GM13976 (cell line): ENCODE results near the gene SLC35F5.

ENCODE experiments used
- DNase-seq: peaks from one replicate; pipeline ENCODE4 v3.0.0; 2012; ENCODE audit warnings: low spot score
- CTCF ChIP-seq: IDR thresholded peaks from 2 replicates; pipeline ENCODE4 v1.5.1; 2012; ENCODE audit warnings: borderline replicate concordance, mild to moderate bottlenecking; ENCODE audit not compliant: insufficient read depth; ENCODE audit errors: extremely low read depth, missing control alignments, control extremely low read depth
- in situ Hi-C: fragments of 300-500 bp; cut with MboI; formaldehyde crosslinking; loops from one replicate; pipeline ENCODE4 v1.12.0; 2022; ENCODE audit warnings: low sequenced_read_pairs, mixed read lengths, inconsistent platforms; ENCODE audit not compliant: unreplicated experiment

SLC35F5 gene

GRCh38 chr2:113734185-113734584, 22.3 kb downstream of the SLC35F5 start:
- TF ChIP-seq CTCF = no peak
- peak; percentile 37 for DNase-seq
- in situ Hi-C loops = no loop called here

GRCh38 chr2:113724010-113724409, 32.4 kb downstream of the SLC35F5 start:
- no peak for TF ChIP-seq CTCF
- in situ Hi-C loops = no loop called here

GRCh38 chr2:113723411-113723810, 33.0 kb downstream of the SLC35F5 start:
- DNase-seq = no peak
- no peak for TF ChIP-seq CTCF
- in situ Hi-C loops = no loop called here

More at GRCh38 chr2:113724010-113724409, 32.4 kb downstream of the SLC35F5 start:
- DNase-seq = no peak

- no peak for DNase-seq
- no peak for TF ChIP-seq CTCF
- in situ Hi-C loops = no loop called here
Observed at GRCh38 chr2:113720167-113720566, 36.3 kb downstream of the SLC35F5 start.

GRCh38 chr2:113716291-113716690, 40.2 kb downstream of the SLC35F5 start:
- TF ChIP-seq CTCF = no peak
- in situ Hi-C loops = no loop called here

GRCh38 chr2:113712941-113713340, 43.5 kb downstream of the SLC35F5 start:
- no peak for DNase-seq
- no peak for TF ChIP-seq CTCF
- in situ Hi-C loops = no loop called here

More at GRCh38 chr2:113716291-113716690, 40.2 kb downstream of the SLC35F5 start:
- DNase-seq = no peak

GRCh38 chr2:113711851-113712250, 44.6 kb downstream of the SLC35F5 start:
- DNase-seq = no peak
- TF ChIP-seq CTCF = no peak
- in situ Hi-C loops = no loop called here
